ENCODE measurements around the gene NPLOC4.

DNA sequence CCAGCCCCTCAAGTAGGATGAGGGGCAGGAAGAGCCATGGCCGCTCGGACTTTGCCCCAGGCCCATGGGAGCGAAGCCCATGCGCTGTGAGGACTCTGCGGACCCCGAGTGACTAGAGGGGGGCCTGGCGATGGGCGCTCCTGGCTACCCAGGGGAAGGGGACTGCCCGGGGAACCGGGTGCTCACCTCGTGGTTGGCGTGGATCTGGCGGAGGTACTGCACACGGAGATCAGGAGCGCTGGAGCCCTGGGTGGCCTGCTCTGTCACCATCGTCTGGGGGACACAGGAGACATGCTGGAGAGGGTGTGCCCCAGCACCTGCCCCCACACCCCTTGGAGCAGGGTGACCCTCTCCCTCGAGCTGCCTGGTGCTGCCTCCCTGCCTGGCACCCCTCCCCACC is 95.8 kb downstream of the NPLOC4 start:
- TF ChIP-seq, protein P1, sequence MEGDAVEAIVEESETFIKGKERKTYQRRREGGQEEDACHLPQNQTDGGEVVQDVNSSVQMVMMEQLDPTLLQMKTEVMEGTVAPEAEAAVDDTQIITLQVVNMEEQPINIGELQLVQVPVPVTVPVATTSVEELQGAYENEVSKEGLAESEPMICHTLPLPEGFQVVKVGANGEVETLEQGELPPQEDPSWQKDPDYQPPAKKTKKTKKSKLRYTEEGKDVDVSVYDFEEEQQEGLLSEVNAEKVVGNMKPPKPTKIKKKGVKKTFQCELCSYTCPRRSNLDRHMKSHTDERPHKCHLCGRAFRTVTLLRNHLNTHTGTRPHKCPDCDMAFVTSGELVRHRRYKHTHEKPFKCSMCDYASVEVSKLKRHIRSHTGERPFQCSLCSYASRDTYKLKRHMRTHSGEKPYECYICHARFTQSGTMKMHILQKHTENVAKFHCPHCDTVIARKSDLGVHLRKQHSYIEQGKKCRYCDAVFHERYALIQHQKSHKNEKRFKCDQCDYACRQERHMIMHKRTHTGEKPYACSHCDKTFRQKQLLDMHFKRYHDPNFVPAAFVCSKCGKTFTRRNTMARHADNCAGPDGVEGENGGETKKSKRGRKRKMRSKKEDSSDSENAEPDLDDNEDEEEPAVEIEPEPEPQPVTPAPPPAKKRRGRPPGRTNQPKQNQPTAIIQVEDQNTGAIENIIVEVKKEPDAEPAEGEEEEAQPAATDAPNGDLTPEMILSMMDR (IDR thresholded peaks at IDR 0.05) = no peak
- TF ChIP-seq POLR2A (IDR thresholded peaks at IDR 0.05) = no peak

Measured in uterus (tissue), 2 donors.